NCI-H446 treated with DMSO at 0.1 percent for 48 hours (cell line): Measurements from ENCODE around the gene ATF7IP.

ENCODE experiments used
- DNase-seq: peaks from one replicate; lab custom pipeline; 2025; lab: John Stamatoyannopoulos, UW

The ATF7IP gene

DNA sequence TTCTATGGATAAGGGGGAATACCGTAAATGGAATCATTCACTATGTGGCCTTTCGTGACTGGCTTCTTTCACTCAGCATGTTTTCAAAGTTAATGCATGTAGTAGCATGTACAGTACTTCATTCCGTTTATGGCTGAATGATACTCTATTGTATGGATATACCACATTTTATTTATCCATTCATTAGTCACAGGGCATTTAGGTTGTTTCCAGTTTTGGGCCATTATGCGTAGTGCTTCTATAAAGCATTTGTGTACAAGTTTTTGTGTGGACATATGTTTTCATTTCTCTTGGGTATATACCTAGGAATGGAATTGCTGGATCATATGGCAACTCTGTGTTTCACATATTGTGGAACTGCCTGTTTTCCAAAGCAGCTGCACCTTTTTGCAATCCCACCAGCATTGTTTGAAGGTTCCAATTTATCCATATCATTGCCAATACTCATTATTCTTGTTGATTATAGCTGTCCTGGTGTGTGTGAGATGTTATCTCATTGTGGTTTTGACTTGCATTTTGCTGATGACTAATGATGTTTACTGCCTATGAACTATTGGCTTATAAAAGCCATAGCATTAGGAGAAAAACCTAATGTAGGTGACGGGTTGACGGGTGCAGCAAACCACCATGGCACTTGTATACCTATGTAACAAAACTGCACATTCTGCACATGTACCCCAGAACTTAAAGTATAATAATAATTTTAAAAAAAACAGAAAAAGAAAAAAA, 45.5 kb downstream of the ATF7IP start:
- DNase-seq = no peak

DNA sequence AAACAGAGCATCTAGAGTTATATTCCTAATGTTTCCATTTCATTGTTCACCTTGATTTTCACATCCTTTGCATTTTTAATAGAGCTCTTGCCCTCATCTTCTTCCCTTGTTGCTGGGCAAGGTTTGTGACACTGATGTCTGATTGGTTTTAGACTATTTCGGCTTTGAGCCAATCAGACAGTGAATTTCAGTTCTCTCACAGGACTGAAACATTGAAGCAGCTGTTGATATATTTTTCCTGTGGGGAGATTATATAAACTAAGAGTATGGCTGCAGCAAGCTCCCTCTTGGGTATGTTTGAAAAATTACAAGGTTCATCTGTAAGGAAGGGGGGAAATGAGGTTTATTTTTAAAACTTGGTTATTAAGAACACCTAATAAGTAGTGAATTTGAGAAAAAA, 51.2 kb downstream of the ATF7IP start:
- DNase-seq = peak; percentile 37

DNA sequence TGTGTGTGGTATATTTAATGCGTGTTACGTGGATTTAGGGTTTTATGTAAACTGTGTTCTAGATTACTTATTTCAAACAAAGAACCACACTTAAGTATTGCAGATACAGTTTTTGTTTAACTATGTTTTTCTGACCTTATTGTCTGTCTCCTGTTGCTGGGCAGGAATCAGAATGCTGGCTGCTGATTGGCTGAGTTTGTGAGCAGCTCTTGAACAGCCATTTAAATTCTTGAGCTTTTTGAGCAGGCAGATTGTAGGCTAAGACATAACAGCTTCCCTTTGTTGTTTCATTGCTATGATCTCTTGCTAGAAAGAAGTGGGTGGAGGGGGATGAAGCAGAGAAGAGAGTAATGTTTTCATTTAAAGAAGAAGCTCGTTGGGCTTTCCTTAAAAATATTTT, 52.2 kb downstream of the ATF7IP start:
- DNase-seq = no peak

DNA sequence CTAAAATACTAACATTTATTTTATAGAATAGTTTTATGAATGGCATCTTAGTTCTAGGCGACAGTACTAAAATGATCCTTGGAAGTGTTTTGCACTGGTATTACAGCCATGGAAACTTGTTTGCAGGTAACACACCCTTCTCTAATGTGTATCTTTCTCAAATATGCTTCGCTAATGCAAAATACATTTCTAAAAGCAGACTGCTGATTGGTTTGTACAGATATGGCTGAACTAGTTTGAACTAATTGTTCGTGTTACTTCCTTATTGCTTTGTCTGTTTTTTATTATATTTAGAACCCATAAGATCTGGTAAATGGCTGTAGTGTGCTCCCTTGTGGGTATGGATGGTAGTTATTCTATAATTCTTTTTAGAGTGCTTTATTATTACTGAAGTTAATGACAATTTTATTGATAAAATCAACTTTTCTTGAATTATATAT, 53.0 kb downstream of the ATF7IP start:
- DNase-seq = no peak

DNA sequence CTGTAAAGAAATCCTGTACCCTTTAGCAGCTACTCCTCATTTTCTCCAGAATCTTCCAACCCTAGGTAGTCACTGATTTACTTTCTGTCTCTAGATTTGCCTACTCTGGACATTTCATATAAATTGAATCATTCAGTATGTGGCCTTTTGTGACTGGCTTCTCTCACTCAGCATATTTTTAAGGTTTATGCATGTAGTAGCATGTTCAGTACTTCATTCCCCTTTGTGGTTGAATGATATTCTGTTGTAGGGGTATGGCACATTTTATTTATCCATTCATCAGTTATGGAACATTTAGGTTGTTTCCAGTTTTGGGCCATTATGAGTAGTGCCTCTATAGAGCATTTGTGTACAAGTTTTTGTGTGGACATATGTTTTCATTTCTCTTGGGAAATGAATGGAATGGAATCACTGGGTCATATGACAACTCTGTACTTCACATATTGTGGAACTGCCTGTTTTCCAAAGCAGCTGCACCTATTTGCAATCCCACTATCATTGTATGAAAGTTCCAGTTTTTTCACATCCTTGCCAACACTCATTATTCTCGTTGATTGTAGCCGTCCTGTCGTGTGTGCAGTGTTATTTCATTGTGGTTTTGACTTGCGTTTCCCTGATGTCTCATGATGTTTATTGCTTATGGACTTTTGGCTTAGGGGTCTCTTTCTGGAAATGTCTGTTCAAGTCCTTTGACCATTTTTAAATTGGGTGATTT, 57.2 kb downstream of the ATF7IP start:
- DNase-seq = no peak

DNA sequence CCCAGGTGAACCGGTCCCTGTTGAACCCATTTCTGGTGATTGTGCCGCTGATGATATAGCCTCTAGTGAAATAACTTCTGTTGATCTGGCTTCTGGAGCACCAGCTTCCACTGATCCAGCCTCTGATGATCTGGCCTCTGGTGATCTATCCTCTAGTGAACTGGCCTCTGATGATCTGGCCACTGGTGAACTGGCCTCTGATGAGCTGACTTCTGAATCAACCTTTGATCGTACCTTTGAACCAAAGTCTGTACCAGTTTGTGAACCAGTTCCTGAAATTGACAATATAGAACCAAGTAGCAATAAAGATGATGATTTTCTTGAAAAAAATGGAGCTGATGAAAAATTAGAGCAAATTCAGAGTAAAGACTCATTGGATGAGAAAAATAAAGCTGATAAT, 59.1 kb downstream of the ATF7IP start:
- DNase-seq = no peak

DNA sequence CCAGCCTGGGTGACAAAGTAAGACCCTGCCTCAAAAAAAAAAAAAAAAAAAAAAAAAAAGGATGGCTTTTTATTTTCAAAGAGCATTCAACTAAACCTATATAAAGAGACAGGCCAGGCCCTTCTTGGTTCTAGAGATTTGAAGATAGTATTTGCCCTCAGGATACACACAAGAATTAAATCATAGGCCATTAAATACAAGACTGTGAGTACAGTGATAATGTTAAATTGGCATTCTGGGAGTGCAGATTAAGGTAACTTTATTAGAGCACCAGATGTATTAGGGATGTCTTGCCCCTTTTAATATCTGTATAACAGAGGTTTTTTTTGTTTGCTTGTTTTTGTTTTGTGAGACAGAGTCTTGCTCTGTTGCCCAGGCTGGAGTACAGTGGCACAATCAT, 61.3 kb downstream of the ATF7IP start:
- no peak for DNase-seq

DNA sequence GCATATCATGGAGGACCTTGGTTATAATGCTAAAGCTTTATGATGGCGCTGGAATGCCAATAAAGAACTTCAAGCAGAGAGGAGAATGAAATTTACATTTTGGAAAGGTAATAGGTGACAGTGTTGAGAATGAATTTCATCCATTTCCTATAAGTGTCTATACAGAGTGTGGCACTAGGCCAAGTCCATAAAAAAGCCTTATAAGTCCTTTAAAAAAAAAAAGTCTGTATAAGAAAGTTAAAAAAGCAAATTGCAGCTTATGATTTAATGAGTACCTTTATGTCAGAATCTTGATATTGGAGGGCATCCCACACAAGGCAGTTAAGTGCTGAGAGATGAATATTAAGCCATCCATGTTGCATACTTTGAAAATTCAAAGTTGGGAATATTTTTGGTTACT, 62.4 kb downstream of the ATF7IP start:
- no peak for DNase-seq

DNA sequence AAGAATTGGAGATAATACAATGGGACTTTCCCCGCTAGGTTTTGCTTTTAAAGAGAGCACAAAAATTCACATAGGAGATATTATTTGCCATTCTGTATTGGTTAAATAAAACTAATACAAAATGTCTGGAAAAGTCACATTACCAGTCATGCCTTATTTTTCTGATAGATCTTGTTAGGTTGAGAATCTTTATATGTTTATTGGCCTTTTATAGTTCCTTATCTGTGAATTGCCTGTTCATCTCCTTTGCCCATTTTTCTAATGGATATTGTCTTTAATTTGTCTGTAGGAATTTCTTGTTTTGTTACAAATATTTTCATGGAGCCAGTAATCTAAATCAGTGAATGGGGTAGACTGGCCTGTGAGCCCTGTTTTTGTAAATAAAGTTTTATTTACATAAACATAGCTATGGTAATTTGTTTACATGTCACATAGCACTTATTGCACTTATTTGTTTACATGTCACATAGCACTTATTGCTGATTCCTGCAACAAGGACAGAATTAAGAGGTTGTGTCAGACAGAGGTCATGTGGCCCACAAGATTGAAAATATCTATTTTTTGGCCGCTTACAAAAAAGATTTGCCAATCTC, 65.0 kb downstream of the ATF7IP start:
- no peak for DNase-seq

DNA sequence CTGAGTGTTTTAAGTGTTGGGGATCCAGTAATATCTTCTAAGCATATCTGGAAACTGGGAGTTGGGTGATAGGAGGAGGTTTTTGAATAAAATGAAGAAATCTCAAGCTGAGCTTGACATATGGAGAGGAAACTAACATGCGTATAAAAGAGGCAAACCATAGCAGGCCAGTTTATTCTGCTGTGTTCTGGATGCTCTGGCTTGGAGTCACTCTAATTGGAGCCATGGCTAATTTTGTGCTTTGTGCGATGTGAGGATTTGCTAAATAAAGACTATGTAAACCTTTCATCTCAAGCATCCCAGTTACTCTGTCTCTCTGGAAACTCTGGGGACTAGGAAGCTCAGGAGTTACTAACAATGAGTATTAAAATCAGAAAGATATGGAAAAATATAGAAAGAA, 66.5 kb downstream of the ATF7IP start:
- DNase-seq = no peak

DNA sequence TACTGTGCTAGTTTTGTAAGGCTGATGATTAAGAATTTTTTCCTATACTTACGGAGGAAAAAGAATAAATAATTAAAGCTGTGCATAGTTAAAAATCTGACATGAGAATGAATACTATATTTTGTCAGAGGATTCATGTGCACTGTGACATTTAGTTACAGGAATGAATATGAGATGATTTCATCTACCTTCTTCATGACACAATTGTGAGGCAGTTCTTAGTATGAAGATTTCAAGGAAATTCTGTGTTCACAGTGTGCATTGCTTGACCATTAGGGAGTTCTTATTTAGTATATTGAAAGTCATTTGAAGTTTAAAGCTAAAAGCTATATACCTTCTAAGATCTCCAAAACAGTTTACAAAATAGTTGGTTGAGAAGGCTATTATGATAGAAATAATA, 70.1 kb downstream of the ATF7IP start:
- no peak for DNase-seq

DNA sequence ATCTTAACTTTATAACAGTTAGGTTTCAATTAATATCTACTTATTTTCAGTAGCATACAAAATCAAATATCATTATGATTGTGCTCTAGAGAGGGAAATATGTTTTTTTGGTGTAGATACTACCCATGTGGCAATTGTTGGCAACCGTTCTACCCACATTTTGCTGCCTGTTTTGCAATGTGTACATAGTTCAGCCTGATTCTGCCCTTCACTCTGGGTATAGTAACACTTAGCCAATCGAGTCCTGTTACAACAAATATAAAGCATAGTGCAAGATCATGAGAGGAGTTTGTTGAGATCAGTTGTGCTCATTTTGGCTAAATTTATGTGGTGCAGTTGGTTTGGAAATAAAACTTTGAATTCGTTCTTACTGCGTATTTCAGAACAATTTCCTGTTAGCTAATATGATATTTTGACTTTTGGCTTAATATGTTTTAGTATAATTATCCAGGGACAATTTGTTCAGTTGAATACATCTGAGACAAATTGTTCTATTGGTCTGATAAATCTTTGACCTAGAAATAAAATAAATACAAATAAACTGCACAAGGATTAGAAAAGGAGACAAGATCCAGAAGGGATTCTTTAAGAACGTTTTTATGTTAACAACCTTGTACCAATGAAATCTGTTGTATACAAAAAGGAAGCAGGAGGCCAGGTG, 76.9 kb downstream of the ATF7IP start:
- no peak for DNase-seq

DNA sequence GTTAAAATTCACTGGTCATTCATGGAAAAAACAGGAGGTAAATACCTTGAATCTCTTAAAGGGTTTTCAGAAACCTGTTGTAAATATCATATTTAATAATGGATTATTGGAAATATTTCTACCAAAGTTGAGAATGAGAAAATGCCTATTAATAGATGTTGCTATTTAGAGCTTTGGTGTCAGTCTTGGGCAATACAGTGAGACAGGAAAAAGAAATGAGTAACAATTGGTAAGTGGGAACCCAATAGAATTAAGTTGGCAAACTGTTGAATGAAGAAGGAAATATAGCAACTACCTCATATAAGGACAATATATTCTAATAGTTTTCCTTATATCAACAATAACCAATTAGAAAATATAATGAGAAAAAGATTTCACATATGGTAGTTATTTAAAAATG, 78.0 kb downstream of the ATF7IP start:
- DNase-seq = no peak

DNA sequence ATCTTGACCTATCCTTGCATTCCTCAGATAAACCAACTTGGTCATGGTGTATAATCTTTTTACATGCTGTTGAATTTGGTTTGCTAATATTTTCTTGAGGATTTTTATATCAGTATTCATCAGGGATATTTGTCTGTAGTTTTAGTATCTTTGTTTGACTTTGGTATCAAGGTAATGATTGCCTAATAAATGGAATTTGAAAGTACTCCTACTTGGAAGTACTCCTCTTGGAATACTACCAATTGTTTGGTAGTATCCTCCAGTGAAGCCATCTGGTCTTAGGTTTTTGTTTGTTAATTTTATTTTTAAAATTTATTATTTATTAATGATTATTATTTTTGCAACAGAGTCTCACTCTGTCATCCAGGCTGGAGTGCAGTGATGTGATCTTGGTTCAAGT, 85.0 kb downstream of the ATF7IP start:
- DNase-seq = no peak

DNA sequence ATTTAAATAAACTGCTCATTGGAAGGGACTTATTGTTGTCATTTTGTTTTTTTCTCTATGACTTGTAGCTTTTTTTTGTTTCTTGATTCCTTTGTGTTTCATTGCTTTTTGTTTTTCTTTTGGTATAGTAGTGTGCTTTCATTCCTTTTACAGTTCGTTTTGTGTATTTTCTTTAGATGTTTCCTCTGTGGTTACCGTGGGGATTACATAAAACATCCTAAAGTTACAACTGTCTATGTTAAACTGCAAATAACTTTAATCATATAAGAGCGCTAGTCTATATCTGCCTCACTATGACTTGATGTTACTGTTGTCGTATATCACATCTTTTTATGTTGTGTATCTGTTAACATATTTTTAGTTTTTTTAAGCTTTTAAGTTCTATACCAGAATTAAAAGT, 86.9 kb downstream of the ATF7IP start:
- no peak for DNase-seq

DNA sequence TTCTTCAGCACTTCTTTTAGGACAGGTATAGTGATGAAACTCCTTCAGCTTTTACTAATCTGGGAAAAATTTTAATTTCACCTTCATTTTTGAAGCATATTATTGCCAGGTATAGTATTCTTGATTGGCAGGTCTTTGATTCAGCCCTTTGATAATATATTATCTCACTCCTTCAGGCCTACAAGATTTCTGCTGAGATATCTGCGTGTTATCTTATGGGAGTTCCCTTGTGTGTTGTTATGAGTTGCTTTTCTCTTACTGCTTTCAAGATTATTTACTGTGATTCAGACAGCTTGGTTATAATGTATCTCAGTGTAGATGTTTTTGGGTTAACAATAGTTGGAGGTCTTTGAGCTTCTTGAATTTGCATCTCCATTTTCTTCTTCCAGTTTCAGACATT, 87.4 kb downstream of the ATF7IP start:
- DNase-seq = no peak

DNA sequence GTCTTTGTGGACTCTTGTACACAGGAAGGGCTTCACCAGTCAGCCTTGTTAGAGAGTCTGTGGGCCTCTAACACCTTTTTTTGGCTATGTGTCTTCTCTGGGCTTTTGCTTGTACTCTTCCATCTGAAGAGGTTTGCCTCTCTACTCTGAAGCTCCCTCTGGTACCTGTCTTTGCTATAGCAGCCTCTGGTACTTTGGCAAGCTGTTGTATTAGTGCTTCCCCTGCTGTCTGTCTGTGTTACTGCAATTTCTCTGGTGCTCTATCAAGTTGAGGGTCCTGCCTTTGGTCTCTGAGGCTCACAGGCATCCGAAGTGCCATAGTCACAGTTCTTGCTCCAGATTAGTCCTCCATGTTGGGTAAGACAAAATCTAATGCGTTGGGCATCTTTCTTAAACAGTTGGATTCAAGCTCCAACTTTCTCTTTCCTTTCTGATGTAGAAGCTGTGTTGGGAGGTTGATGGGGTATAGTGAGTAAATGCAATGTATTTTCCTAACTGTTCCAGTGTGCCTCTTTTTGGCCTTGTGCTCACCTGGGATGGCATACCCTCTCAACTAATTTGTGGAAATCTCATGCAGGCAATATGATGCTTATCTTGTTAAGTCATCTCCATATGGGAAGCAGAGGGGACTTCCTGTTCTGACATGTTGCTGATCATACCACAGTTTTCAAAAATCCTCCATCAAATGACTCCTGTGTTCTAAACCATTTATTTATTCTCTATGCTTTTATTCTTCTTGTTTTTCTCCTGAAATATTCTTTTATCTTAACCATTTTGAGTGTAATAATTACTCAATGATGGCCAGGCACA, 88.8 kb downstream of the ATF7IP start:
- peak; percentile 43 for DNase-seq

DNA sequence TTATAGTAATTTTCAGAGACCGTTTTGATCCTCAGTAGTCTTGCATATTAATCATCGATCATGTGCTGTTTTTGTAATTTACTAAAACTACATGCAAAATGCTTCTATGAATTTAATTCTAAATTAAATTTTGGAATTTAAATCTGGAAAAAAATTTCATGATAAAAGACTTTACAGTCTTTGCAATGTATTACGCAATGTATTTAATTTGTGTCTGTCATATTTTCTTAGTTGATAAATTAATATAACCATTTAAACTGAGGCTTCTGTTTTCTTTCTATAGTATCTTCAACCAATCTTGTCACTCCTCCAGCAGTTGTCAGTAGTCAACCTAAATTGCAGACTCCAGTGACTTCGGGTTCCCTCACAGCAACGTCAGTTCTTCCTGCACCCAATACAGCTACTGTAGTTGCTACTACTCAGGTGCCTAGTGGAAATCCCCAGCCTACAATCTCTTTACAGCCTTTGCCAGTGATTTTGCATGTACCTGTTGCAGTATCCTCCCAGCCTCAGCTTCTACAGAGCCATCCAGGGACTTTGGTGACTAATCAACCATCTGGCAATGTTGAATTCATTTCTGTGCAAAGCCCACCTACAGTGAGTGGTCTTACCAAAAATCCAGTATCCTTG, 94.8 kb downstream of the ATF7IP start:
- DNase-seq = no peak

DNA sequence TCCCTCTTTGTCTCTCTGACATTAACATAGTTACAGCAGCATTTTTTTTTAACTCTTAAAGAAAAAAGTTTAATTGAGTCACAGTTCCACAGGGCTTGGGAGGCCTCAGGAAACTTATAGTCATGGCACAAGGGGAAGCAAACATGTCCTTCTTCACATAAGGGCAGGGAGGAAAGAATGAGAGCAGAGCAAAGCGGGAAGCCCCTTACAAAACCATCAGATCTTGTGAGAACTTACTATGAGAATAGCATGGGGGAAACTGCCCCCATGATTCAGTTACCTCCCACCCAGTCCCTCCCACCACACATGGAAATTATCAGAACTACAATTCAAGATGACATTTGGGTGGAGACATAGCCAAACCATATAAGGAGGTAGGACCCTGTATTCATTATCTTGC, 106.0 kb downstream of the ATF7IP start:
- no peak for DNase-seq

DNA sequence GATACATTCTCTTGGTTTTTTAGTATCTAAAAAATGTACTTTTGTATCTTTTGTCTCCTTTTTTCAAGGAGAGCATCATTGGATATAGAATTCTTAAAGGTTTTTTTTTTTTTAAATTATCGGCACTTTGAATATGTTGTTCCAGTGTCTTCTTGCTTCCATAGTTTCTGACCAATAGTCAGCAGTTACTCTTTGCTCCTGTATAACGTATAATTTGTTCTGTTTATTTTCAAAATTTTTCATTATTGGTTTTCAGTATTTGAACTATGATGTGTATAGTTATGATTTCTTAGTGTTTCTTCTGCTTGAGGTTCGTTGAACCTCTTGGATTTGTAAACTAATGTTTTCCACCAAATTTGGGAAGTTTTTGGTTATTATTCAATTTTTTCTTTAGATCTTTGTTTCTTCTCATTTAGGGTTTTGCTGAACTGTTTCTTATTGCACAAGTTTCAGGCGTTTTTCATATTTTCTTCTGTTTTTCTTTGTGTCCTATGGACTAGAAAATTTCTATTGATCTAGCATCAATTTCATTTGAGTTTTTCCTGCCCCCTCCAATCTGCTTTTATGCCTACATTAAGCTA, 108.3 kb downstream of the ATF7IP start:
- DNase-seq = no peak

DNA sequence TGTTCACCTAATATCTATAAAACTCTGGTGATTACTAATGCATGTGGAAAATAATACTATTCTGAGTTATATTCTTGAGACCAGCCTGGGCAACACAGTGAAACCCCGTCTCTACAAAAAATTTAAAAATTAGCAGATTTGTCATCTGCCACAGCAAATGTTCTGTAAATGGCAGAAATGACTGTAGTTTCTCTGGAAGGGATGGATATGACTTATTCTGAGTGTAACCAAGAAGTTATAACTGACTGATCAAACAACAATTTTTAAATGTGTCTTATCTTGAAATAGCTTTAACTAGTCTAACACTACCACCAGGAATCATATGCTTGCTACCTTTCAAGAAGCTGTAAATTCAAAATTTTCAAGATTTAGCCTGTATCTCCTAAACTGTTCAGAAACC, 113.5 kb downstream of the ATF7IP start:
- DNase-seq = no peak
